Astrocyte of the spinal cord (primary cell): Measurements from ENCODE around the gene MSRB1.

Source experiments
- DNase-seq: peaks from one replicate; pipeline ENCODE4 v3.0.0; 2011; ENCODE audit warnings: low read depth, low spot score
- H3K4me3 ChIP-seq: 2 replicates; pipeline ENCODE4 v1.5.1; 2011; ENCODE audit warnings: low read depth, mild to moderate bottlenecking, low read length, moderate library complexity
- in situ Hi-C: cut with HindIII; loops from 2 replicates; pipeline ENCODE4 v1.10.0; 2017; ENCODE audit warnings: low sequenced_read_pairs
- TF ChIP-seq, protein P1 (sequence below): IDR thresholded peaks from 2 replicates; pipeline ENCODE4 v1.5.1; 2012; ENCODE audit warnings: low read depth, mild to moderate bottlenecking, low read length, inconsistent platforms

MSRB1 gene

DNA sequence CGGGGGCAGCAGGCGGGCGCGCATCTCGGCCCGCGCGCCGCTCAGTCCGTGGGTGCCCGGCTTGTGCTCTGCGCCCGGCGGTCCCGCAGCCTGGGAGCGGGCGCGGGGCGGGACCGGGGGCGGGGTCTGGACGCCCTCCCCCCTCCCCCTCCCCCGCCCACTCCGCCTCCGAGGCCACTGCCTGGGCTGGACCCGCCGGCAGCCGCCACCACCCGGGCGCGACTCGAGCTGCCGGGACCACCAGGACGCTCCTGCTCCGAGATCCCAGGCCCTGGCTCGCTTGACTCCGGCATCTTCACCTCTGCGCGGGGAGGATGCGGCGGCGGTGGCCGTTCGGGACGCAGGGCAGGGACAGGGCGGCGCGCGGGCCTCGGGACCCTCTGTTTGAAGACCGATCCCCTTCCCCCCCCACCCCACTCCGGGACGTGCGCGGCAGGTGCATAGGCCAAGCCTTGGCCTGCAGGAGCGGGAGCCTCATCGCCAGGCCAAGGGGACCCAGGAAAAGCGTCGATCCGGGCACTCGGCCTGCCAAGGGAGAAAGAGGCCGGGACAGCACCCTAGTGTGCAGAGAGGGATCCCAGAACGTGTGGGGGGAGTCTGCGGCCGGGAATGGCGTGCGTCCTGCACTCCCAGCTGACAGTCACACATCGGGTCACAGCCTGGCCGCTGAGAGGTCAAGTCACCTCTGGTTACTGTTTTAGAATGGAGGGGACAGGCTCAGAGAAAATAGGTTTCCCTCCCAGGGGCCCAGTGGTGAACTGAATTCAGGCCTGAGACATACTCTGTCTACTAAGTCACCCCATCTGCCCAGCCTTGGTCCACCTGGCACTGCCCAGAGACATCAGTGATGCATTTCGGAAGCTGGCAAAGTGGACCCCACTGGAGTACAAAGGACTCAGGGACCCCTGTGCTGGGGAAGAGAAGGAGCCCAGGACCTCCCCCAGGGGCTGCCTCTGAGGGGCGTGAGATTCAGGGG, 24.4 kb downstream of the MSRB1 start, which contains the start of gene HS3ST6:
HS3ST6 (minus strand) TSS at position 65 of the 976 bp plus-strand sequence. CDS start 92 bp downstream, outside the sequence.
- DNase-seq, result no peak
- TF ChIP-seq, protein P1, sequence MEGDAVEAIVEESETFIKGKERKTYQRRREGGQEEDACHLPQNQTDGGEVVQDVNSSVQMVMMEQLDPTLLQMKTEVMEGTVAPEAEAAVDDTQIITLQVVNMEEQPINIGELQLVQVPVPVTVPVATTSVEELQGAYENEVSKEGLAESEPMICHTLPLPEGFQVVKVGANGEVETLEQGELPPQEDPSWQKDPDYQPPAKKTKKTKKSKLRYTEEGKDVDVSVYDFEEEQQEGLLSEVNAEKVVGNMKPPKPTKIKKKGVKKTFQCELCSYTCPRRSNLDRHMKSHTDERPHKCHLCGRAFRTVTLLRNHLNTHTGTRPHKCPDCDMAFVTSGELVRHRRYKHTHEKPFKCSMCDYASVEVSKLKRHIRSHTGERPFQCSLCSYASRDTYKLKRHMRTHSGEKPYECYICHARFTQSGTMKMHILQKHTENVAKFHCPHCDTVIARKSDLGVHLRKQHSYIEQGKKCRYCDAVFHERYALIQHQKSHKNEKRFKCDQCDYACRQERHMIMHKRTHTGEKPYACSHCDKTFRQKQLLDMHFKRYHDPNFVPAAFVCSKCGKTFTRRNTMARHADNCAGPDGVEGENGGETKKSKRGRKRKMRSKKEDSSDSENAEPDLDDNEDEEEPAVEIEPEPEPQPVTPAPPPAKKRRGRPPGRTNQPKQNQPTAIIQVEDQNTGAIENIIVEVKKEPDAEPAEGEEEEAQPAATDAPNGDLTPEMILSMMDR, result no peak
- no peak within 1 kb of the TSS for H3K4me3 ChIP-seq
- in situ Hi-C loops, result no loop called here

DNA sequence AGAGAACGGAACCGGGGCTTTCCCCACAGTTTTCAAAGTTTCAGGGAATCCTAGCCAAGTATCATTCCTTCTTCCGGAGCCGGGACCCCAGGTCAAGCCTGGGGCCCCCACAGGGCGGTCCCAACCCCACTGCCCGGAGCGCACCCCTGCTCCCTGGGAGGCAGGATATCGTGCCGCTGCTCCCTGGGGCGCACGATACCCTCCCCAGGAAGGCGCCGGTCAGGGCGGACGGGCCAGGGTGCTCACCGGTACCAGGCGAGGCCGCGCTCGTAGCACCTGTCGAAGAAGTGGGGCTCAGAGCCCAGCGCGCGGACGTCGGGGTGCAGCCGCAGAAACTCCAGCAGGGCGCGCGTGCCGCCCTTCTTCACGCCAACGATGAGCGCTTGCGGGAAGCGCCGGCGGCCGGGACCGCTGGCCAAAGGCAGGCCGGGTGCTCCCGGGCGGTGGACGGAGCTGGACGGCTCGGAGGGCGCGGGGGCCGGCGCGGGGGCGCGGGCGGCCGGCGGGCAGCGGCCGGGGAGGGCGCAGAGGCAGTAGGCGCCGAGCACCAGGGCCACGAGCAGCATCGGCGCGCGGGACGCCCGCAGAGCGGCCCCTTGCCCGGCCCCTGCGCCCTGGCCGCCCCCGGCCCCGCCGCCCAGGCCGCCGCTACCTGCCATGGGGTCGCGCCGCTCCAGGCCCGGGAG, 25.2 kb downstream of the MSRB1 start:
- TF ChIP-seq, protein P1, result no peak
- DNase-seq, result no peak
- in situ Hi-C loops, result no loop called here
- H3K4me3 ChIP-seq, result no peak overlapping the region

DNA sequence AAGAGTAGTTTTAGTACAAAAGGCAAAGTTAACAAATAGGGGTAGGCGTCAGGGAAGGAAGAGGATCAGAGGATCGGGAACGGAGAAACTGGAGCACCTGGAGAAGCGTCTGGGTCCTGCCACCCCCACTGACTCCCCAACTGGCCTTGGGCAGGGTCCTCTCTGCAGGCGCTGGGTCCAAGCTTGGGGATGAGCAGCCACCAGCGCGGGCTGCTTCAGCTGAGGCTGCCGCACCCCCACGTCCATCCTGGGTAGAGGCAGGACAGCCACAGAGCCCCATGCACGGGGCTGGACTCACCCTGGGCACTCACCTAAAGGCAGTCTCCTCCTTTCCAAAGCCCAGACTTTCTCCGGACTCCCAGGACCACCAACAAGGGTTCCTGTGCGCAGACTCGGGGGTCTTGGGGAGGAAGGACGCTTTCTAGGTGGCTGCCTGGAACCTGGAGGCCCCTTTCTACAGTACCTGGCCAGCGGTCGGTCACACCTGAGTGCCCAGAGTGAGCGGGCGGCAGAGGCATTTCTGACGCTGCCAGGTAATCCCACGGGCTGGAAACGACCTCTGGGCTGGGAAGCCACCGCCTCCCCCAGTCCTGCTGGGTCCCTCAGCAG, 25.8 kb downstream of the MSRB1 start:
- TF ChIP-seq, protein P1, result no peak
- DNase-seq, result no peak
- H3K4me3 ChIP-seq, result no peak overlapping the region
- in situ Hi-C loops, result no loop called here

DNA sequence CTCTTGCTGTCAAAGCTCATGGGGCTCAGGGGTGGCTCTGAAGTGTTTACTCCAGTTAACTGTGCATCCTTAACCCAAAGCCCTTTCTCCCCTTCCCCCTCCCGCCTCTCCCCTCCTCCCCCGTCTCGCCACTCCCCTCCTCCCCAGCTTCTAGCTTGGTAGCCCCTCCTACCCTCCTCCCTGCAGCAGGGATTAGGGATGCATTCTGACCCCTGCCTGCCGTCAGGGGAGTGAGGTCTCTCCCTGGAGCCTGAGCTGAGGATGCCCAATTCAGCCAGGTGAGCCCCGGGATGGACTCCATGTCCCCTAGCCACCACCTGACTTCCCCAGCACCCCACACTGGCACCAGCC, 26.4 kb downstream of the MSRB1 start:
- TF ChIP-seq, protein P1, result no peak
- no peak overlapping the region for H3K4me3 ChIP-seq
- DNase-seq, result no peak
- in situ Hi-C loops, result no loop called here

DNA sequence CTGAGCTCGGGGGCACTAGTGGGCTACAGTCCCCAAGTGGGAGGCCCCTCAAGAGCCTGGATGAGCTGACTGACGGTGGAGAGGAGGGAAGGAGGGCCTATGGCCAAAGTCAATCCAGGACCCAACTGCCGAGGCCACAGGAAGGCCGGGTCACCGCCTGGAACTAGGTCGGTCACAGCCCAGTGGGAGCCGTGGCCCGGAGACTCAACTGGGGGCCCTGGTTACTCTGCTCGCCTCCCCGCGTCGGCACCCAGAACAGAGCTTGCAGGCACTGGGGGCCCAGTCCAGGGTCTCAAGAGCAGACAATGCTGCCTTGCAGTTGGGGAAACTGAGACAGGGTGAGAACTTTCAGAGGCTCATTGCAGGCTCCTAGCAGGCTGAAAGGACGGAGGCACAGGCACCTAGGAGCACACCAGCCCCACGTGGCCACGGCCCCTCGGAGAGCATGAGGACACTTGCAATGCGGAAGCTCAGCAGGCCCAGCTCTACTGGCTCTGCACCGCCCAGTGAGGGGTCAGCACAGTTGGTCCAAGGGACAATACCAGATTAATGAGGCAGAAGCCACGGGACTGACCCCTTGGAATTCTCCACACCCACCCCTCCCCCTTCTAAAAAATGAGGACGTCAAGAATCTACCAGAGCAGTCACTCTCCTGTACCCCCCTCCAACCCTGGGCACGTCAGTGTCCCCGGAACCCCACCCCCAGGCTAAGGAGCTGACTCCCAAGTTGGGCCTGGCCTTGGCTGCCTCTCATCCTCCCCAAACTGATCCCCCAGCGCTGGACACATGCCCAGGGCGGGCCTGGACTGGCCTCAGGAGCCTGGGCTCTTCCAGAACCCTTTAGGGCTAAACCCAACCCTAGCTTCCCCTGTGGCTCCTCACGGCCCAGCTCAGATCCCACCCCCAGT, 27.0 kb downstream of the MSRB1 start:
- DNase-seq, result no peak

More for the DNA sequence above, 27.0 kb downstream of the MSRB1 start:
- TF ChIP-seq, protein P1, result no peak
- no peak overlapping the region for H3K4me3 ChIP-seq
- in situ Hi-C loops, result no loop called here
